Mucosa of stomach (tissue), 1 donor: ENCODE data around the gene THOC3.
A peak's percentile ranks its signal among the peaks of the same experiment; 100 is the strongest.
"Not testable (repeated sequence)": the region's sequence is repeated elsewhere in the genome, so short reads cannot be mapped to it uniquely, and the experiment has no call there.

Source experiments
- H3K27me3 ChIP-seq: one replicate; pipeline ENCODE4 v1.7.0; 2013; ENCODE audit warnings: mild to moderate bottlenecking, low read length; ENCODE audit not compliant: control insufficient read depth, insufficient read depth
- H3K36me3 ChIP-seq: one replicate; pipeline ENCODE4 v1.7.0; 2013; ENCODE audit warnings: low read length; ENCODE audit not compliant: control insufficient read depth, insufficient read depth
- H3K4me1 ChIP-seq: one replicate; pipeline ENCODE4 v1.7.0; 2013; ENCODE audit warnings: mild to moderate bottlenecking, low read length; ENCODE audit not compliant: control insufficient read depth, insufficient read depth
- H3K4me3 ChIP-seq: one replicate; pipeline ENCODE4 v1.7.0; 2013; ENCODE audit warnings: low read length
- H3K9ac ChIP-seq: one replicate; pipeline ENCODE4 v1.7.0; 2013; ENCODE audit warnings: mild to moderate bottlenecking, low read length, moderate library complexity
- H3K9me3 ChIP-seq: one replicate; pipeline ENCODE4 v1.7.0; 2013; ENCODE audit warnings: mild to moderate bottlenecking, low read length, moderate library complexity; ENCODE audit not compliant: control insufficient read depth
- donor health status: Pancreatic carcinoma.

THOC3 gene

GRCh38 chr5:175922192-175922885 lies 45.8 kb downstream of the THOC3 start:
- Histone ChIP-seq H3K4me1 (no peaks in the 10 kb centered on the region), H3K4me3 (no peak overlapping the region), H3K27me3 (no peaks in the 10 kb centered on the region), H3K36me3 (no peaks in the 10 kb centered on the region), H3K9me3 (no peaks in the 10 kb centered on the region), H3K9ac (no peak overlapping the region)

- Histone ChIP-seq H3K9me3 (no peaks in the 10 kb centered on the region), H3K27me3 (no peaks in the 10 kb centered on the region), H3K4me3 (no peak overlapping the region), H3K36me3 (no peaks in the 10 kb centered on the region), H3K9ac (no peak overlapping the region), H3K4me1 (no peaks in the 10 kb centered on the region)
Observed at GRCh38 chr5:175921061-175921730, 46.9 kb downstream of the THOC3 start.

- Histone ChIP-seq H3K9me3 (no peaks in the 10 kb centered on the region), H3K9ac (no peak overlapping the region), H3K36me3 (no peaks in the 10 kb centered on the region)
Observed at GRCh38 chr5:175920231-175920811, 47.8 kb downstream of the THOC3 start.

GRCh38 chr5:175915066-175916037 lies 52.8 kb downstream of the THOC3 start:
- not testable (repeated sequence) for H3K9ac ChIP-seq, H3K4me3 ChIP-seq, H3K9me3 ChIP-seq, H3K27me3 ChIP-seq, H3K4me1 ChIP-seq, H3K36me3 ChIP-seq

More at GRCh38 chr5:175920231-175920811, 47.8 kb downstream of the THOC3 start:
- H3K4me1 ChIP-seq: no peaks in the 10 kb centered on the region
- no peak overlapping the region for H3K4me3 ChIP-seq
- H3K27me3 ChIP-seq: no peaks in the 10 kb centered on the region

- peak overlapping the region; percentile 25 for H3K9ac ChIP-seq
- H3K9me3 ChIP-seq, H3K4me3 ChIP-seq, H3K4me1 ChIP-seq, H3K27me3 ChIP-seq, H3K36me3 ChIP-seq: not testable (repeated sequence)
Observed at GRCh38 chr5:175913835-175914672, 54.1 kb downstream of the THOC3 start.

- H3K36me3 ChIP-seq, H3K4me1 ChIP-seq, H3K27me3 ChIP-seq, H3K9ac ChIP-seq, H3K4me3 ChIP-seq, H3K9me3 ChIP-seq: not testable (repeated sequence)
Observed at GRCh38 chr5:175910072-175910471, 58.0 kb downstream of the THOC3 start.
